ENCODE results near the gene ADRB1.

- TF ChIP-seq CTCF (IDR thresholded peaks at IDR 0.05) (no peak), POLR2A (IDR thresholded peaks at IDR 0.05) (no peak)
Observed at GRCh38 chr10:114012650-114013049, 31.0 kb upstream of the ADRB1 start.
